ENCODE results near the gene AKR1B1.

The AKR1B1 gene

DNA sequence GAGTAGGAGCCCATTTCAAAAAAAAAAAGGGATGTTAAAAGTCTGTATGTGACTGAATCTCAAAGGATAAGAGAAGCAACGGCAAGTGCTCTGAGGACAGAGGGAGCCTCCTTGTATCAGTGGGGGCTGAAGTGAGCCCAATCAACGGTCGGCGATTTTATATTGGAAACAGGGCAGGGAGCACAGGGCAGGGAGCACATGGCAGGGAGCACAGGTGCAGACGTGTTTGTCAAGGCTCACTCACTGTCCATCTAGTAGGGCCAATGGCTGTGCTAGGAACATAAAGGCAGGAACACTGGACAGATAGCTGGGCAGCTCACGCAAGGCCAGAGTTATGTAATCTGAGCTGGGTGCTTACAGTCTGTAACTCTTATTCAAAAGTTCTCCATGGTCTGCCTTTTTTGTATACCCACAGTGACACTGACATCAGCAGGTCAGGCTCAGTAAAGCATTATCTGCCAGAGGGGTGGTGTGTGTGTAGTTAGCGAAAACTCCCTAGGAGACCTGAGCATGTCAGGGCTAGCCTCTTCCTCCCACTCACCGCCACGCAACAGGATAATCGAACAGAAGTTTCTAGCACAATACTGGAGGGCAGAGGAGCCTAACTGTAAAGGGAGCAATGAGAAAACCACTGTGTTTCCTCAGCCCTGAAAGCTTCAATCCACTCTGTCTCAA lies 15.4 kb downstream of the AKR1B1 start:
- no peak for FAIRE-seq

- FAIRE-seq = no peak
Measured at GRCh38 chr7:134442441-134443220, 16.3 kb downstream of the AKR1B1 start.

DNA sequence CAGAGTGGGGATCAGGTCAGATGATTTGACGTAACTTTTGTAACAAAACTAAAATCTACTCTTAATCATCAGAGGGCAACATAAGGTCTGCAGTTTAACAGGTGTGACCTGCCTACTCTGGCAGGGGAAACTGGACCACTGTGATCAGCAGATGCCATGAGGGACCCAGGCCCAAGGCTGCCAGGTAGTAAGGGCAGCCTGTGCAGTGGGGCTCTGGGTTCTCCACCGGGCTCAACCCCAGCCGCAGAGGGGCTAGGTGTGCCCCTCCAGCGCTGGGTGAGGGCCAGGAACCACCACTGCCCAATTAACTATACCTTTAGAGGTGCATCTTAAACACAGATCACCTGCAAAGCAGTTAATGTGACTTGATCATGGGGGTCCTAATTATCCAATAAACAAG lies 17.6 kb downstream of the AKR1B1 start:
- FAIRE-seq = no peak

GRCh38 chr7:134440476-134440875 lies 18.4 kb downstream of the AKR1B1 start:
- no peak for FAIRE-seq

DNA sequence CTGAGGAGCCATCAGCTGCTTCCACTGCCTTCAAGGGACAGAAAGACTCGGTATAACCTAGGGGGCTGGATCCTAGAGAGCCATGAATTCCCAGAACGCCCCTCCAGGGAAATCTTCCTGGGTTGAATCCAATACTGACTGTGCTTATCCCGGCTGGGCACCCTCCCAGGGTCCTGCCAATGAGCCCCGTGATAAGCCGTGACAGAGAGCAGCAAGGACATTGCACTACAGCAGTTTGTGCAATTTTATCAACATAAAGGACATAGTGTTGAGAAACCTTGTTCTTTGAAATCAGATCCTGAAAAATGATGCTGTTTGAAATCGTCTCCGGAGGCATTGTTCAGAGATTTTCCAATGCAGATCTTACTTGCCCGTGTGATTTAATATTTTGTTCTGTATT lies 18.8 kb downstream of the AKR1B1 start:
- no peak for FAIRE-seq

- FAIRE-seq = no peak
Measured at GRCh38 chr7:134438946-134439345, 20.0 kb downstream of the AKR1B1 start.

DNA sequence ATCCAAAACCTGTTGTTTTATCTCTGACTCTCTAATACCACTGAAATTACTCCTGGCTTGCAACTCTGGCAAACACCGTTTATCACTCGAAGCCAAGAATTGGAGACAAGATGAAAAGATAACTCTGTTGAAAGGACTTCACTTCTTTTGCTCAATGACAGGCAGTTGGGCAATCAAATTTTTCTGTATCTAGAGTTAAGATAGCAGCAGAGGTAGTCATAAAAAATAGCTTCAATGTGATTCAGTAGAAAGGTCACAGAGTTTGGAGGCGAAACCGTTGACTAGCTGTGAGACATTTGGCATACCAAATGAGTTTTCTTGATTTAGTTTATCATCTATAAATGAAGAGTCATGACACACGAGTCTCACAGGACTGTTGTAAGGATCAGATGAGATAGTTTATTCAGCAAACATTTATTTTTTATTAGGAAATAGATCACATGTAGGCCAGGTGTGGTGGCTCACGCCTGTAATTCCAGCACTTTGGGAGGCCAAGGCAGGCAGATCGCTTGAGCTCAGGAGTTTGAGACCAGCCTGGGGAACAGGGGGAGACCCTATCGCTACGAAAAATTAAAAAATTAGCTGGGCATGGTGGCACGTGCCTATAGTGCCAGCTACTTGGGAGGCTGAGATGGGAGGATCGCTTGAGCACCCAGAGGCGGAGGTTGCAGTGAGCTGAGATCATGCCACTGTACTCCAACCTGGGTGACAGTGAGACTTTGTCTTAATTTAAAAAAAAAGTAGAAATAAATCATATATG lies 23.6 kb downstream of the AKR1B1 start:
- no peak for FAIRE-seq

GRCh38 chr7:134434701-134435100 lies 24.2 kb downstream of the AKR1B1 start:
- FAIRE-seq = no peak

DNA sequence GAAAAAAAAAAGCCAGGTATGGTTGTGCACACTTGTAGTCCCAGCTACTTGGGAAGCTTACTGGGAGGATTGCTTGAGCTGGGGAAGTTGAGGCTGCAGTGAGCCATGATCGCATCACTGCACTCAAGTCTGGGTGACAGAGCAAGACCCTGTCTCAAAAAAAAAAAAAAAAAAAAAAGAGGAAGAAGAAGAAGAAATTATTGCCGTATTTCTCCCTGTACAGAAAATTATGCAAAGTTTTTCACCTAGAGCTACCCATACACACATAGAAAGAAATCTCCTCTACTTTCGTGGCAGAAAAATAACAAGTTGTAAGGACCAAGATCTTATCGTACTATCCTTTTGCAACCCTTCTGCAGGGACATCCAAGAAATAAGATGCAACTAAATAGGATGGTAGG lies 25.5 kb downstream of the AKR1B1 start:
- FAIRE-seq = no peak

DNA sequence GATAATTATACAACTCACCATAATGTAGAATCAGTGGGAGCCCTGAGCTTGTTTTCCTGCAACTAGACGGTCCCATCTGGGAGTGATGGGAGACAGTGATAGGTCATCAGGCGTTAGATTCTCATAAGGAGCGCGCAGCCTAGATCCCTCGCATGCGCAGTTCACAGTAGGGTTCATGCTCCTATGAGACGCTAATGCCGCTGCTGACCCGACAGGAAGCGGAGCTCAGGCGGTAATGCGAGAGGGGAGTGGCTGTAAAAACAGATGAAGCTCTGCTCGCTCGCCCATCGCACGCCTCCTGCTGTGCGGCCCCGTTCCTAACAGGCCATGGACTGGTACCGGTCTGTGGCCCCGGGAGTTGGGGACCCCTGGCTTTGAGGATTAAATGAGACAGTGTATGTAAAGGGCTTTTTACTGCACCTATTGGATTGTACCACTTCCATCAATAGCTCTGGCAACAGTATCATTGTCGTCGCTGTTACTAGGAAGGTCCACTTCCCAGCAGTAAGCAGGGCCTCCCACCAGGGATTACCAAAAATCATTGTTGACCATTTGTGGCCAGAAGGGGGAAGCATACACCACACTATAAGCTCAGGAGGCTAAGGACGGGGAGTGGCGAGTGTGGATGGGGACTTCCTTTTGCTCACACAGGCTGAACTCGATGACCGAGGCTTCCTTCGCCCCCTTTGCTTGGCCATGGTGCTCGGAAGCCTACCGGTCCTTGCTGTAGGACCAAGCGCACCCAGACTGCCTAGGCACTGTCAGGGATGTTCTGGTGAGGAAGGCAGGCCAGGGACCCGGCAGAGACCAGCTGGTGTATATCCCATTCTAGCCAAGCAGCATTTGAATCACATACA lies 26.4 kb downstream of the AKR1B1 start:
- FAIRE-seq = no peak

DNA sequence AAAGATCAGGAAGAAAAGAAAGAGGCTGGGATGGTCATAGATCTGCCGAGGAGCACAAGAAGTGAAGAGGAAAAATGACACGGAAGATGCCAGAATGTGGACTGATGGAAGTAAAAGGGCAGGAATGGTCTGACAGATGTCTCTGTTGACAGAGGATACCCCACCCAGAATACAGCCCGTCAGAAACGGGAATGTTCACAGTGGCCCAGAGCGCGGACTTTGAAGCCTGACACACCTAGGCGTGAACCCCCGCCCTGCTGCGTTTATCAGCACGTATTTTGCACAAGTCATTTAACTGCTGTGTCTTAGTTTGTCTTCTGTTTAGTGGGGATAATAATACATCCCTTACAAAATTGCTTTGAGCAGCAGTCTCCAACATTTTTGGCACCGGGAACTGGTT lies 27.1 kb downstream of the AKR1B1 start:
- no peak for FAIRE-seq

DNA sequence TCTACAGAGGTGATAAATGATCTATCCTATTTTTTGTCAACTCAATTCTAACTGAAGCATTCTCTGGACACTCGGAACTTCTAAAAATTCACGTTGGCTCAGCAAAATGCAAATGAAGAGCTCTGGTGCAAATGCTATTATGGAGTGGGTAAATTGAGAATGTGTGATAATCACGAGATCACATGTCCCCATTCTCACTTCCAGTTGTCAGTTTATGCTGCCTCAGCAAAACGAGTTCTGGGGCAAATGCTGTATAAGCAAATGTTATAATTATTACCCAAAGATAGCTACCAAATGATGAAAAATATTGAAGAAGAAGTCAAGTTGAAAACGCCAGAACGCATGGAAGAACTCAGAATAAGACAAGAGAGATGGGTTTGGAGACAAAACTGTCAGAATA lies 29.4 kb downstream of the AKR1B1 start:
- FAIRE-seq = no peak

GRCh38 chr7:134428942-134429341 lies 30.0 kb downstream of the AKR1B1 start:
- no peak for FAIRE-seq

DNA sequence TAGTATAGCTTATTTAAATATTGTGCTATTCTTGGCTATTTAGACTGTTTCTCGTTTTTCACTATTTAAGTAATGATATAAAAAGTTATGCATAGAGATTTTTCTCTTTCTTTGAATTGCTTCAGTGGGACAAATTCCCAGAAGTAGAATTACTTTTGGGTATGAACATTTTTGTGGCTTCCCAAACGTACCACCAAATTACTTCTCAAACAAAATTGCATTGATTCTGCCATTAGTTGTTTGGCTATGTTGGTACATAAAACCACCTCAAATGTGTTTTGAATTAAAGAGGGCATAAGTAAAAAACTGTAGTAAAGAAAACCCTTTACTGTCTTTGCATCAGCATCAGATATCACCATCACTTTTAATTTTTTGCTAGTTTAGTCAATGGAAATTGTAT lies 31.0 kb downstream of the AKR1B1 start:
- no peak for FAIRE-seq

DNA sequence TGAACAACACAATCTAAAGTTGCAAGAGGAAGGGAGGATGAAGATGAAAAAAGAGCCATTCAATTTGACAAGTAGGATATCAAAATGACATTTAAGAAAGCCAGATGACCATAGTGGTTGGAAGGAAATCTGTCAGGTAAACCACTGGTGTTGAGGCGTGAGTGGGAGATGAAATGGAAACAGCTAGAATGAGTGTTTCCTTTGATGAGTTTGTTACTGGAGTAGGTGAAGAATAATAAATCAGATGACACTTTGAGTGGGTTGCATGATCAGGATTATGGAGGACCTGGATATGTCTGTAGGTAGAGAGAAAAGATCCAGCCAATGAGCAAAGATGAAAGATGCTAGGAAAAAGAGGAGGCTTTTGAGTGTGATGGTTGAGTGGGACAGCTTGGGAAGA lies 33.1 kb downstream of the AKR1B1 start:
- FAIRE-seq = no peak

GRCh38 chr7:134422638-134423037 lies 36.3 kb downstream of the AKR1B1 start:
- no peak for FAIRE-seq

DNA sequence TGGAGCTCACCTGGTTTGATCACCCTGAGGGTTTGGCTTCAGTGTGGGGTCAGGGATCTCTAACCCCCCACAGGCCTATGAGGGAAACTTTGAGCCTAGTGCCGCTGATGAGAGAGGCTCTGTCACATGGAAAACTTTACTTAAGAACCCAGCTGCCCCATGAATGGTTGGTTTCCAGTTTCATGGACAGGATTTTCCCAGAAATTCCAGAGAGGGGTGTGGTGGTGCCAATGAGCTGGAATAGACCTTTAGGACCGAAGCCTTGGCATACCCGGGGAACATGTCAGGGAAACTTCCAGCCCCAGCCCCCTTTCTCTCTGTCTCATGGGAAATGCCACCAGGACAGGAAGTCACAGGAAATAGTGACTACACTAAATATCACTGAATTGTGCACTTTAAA lies 36.9 kb downstream of the AKR1B1 start:
- no peak for FAIRE-seq

GRCh38 chr7:134420424-134421125 lies 38.3 kb downstream of the AKR1B1 start:
- FAIRE-seq = no peak

DNA sequence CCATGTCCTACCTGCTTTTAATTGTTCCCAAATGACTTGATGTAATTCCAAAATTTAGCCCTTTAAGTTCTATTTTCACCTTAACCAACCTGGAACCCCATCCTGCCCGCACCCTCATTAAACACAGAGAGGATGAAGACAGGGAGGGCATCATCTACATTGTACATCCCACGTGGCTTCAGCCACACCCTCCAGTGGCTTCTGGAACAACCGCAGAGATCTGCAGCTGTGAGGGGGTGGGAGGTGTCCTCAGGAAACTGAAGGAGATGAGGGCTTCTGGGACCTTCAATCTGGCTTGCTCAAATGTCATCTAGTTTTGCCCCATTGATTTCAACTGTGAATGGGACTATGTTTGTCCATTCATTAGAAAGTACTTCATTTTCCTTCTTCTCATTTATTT lies 39.0 kb downstream of the AKR1B1 start:
- FAIRE-seq = no peak

DNA sequence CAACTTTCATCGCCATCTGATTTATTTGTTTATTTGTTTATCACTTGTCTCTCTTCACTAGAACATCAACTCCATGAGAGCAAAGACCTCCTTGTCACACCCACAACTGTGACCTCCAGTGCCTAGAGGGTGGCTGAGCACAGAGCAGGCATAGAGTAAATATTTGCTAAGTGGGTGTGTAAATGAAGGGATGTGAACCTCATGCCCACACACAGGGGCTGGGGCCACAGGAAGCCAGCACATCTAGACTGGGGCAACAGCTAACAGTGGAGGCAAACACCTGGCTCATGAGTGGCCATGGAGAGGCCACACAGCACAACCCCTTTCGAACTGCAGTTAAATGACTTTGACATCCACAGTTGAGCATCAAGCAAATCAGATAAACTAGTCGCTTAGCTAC lies 39.8 kb downstream of the AKR1B1 start:
- FAIRE-seq = no peak

- FAIRE-seq = no peak
Measured at GRCh38 chr7:134415700-134416099, 43.2 kb downstream of the AKR1B1 start.

DNA sequence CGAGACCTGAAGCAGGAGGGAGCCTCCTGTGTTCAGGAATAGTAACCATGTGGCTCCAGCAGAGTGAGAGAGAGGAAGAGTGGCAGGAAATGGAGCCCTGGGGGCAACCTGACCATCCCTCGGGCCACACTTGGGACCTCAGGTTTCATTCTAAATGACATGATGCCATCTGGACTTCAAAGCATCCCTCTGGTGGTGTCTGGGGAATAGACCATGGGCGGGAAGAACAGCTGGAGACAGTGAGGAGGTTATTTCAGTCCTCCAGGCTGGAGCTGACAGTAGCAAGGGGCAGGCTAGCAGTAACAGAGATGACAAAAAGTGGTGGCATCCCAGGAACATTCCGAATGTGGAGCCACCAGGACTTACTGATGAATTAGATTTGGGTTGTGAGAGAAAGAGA lies 44.8 kb downstream of the AKR1B1 start:
- no peak for FAIRE-seq

Data from G401.6 (cell line).